Mucosa of rectum (tissue), 2 donors: ENCODE data around the gene SPAM1.

Experiments used
- H3K27ac ChIP-seq, 2 donors: one replicate each; pipeline ENCODE4 v1.7.0; 2013; ENCODE audit warnings: inconsistent platforms in 2 of 2, low read depth in 2 of 2, low read length in 2 of 2
- H3K27me3 ChIP-seq, 2 donors: one replicate each; pipeline ENCODE4 v1.7.0; 2013; ENCODE audit warnings: low read length in 2 of 2; ENCODE audit not compliant: control insufficient read depth in 2 of 2, insufficient read depth in 2 of 2
- H3K36me3 ChIP-seq, 2 donors: one replicate each; pipeline ENCODE4 v1.7.0; 2013; ENCODE audit warnings: low read length in 2 of 2; ENCODE audit not compliant: control insufficient read depth in 2 of 2, insufficient read depth in 2 of 2
- H3K4me1 ChIP-seq, 2 donors: one replicate each; pipeline ENCODE4 v1.7.0; 2013; ENCODE audit warnings: low read length in 2 of 2, mild to moderate bottlenecking in 1 of 2; ENCODE audit not compliant: control insufficient read depth in 2 of 2, insufficient read depth in 2 of 2
- H3K4me3 ChIP-seq, 2 donors: one replicate each; pipeline ENCODE4 v1.7.0; 2013; ENCODE audit warnings: low read length in 2 of 2
- H3K9ac ChIP-seq, 2 donors: one replicate each; pipeline ENCODE4 v1.7.0; 2013; ENCODE audit warnings: low read length in 2 of 2, low read depth in 1 of 2, mild to moderate bottlenecking in 1 of 2
- H3K9me3 ChIP-seq, 2 donors: one replicate each; pipeline ENCODE4 v1.7.0; 2013; ENCODE audit warnings: low read length in 2 of 2; ENCODE audit not compliant: control insufficient read depth in 2 of 2
- donor health status: healthy.
- donor health status: Normal muscosa, but diverticular disease.

SPAM1 gene

GRCh38 chr7:123945938-123946337 lies 20.9 kb downstream of the SPAM1 start:
- Histone ChIP-seq H3K4me1 (no peaks in the 10 kb centered on the region), H3K9me3 (no peaks in the 10 kb centered on the region), H3K27me3 (no peaks in the 10 kb centered on the region), H3K9ac (no peak overlapping the region), H3K36me3 (no peaks in the 10 kb centered on the region), H3K4me3 (no peak overlapping the region), H3K27ac (no peak overlapping the region)

DNA sequence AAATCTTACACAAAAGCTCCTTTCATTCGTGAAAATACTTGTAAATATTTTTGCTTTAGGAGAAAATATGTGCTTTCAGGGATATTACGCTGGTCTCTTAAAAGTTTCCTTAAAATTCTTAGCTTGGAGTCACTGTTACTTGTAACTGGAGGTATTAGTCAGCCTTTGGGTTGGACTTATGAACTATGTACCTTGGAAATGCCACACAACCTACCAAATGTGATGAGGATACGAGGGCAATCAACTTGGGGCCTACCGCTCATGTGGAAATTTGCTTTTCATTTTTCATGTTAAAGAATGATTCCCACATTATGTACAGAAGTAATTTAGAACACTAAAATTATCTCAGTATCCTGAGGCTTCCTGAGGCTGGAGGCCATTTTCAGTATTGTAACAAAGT lies 23.1 kb downstream of the SPAM1 start:
- Histone ChIP-seq H3K4me1 (no peaks in the 10 kb centered on the region), H3K27ac (no peak overlapping the region), H3K9me3 (no peaks in the 10 kb centered on the region), H3K27me3 (no peaks in the 10 kb centered on the region), H3K4me3 (no peak overlapping the region), H3K9ac (no peak overlapping the region), H3K36me3 (no peaks in the 10 kb centered on the region)

DNA sequence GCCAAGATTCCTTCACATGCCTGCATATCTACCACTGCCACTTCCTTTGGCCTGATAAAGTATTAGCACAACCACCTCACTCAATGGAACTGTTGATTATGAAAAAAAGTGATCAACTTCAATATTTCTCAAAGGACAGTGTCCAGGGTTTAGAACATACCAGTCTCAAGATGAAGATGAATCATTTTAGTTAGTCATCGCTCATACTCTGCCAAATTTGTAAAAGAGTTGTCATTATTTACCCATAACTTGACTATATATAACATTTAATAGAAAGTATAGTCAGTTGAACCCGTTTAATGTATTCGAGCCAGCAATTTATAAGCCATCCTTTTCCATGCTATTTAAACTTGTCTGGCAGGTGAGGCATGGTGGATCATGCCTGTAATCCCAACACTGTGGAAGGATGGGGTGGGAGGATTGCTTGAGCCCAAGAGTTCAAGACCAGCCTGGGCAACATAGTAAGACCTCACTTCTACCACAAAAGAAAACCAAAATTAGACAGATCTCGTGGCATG lies 33.2 kb downstream of the SPAM1 start:
- Histone ChIP-seq H3K27ac (no peak overlapping the region), H3K36me3 (no peaks in the 10 kb centered on the region), H3K4me1 (no peaks in the 10 kb centered on the region), H3K27me3 (no peaks in the 10 kb centered on the region), H3K9ac (no peak overlapping the region), H3K9me3 (no peaks in the 10 kb centered on the region), H3K4me3 (no peak overlapping the region)

DNA sequence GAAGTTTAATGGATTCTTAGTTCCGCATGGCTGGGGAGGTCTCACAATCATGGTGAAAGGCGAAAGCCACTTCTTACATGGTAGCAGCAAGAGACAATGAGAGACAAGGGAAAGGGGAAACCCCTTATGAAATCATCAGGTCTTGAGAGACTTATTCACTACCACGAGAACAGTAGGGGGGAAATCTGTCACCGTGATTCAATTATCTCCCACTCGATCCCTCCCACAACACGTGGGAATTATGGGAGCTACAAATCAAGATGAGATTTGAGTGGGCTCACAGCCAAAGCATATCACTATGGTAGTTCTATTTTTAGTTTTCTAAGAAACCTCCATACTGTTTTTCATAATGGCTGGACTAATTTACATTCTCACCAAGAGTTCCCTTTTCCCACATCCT lies 36.7 kb downstream of the SPAM1 start:
- H3K27ac ChIP-seq = no peak overlapping the region
- no peaks in the 10 kb centered on the region for H3K36me3 ChIP-seq
- no peak overlapping the region for H3K9ac ChIP-seq
- H3K27me3 ChIP-seq = no peaks in the 10 kb centered on the region
- H3K4me1 ChIP-seq = no peaks in the 10 kb centered on the region
- H3K9me3 ChIP-seq = no peaks in the 10 kb centered on the region
- H3K4me3 ChIP-seq = no peak overlapping the region

DNA sequence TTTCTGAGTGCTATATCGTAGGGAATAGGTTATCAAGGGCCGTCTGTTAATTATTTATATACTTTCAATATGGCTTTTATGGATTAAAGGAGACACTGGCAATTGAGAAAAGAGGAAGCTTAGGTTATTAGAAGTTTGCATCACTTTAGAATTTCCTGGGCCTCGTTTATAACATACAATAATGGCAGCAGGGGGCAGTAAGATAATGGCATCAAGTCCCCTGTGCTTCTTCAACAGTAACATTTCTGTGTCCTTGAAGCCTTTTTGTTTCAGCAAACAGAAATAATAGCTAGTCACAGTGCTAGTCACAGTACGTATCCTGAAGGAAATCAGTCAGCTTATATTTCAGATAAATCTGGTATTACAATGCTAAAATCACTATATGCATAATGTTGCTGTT lies 41.9 kb downstream of the SPAM1 start:
- H3K36me3 ChIP-seq = no peaks in the 10 kb centered on the region
- no peaks in the 10 kb centered on the region for H3K9me3 ChIP-seq
- no peaks in the 10 kb centered on the region for H3K4me1 ChIP-seq
- H3K27me3 ChIP-seq = no peaks in the 10 kb centered on the region
- no peak overlapping the region for H3K9ac ChIP-seq
- no peak overlapping the region for H3K4me3 ChIP-seq
- H3K27ac ChIP-seq = no peak overlapping the region

DNA sequence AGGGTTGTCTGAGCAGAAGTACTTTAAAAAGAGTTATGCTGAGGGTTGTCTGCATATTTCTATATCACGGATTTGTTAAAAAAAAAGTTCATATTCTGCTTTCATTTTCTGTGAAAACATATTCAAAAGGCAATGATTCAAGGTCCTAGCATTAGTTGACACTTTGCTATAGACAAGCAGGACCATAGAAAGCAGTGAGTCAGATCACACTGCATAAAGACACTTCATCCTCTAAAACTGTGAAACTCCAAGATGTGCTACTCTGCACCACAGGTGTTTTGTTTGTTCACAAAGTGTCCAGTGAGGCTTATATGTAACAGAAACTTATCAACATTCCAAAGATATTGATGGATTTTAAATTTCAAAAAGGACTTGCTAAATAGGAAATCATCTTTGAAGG lies 47.0 kb downstream of the SPAM1 start:
- Histone ChIP-seq H3K36me3 (no peaks in the 10 kb centered on the region), H3K4me1 (no peaks in the 10 kb centered on the region), H3K9ac (no peak overlapping the region), H3K27me3 (no peaks in the 10 kb centered on the region), H3K27ac (no peak overlapping the region), H3K4me3 (no peak overlapping the region), H3K9me3 (no peaks in the 10 kb centered on the region)

GRCh38 chr7:123972831-123973230 lies 47.8 kb downstream of the SPAM1 start:
- no peaks in the 10 kb centered on the region for H3K9me3 ChIP-seq
- H3K9ac ChIP-seq = no peak overlapping the region
- H3K27ac ChIP-seq = no peak overlapping the region
- H3K4me3 ChIP-seq = no peak overlapping the region
- H3K27me3 ChIP-seq = no peaks in the 10 kb centered on the region
- no peaks in the 10 kb centered on the region for H3K4me1 ChIP-seq
- H3K36me3 ChIP-seq = no peaks in the 10 kb centered on the region

DNA sequence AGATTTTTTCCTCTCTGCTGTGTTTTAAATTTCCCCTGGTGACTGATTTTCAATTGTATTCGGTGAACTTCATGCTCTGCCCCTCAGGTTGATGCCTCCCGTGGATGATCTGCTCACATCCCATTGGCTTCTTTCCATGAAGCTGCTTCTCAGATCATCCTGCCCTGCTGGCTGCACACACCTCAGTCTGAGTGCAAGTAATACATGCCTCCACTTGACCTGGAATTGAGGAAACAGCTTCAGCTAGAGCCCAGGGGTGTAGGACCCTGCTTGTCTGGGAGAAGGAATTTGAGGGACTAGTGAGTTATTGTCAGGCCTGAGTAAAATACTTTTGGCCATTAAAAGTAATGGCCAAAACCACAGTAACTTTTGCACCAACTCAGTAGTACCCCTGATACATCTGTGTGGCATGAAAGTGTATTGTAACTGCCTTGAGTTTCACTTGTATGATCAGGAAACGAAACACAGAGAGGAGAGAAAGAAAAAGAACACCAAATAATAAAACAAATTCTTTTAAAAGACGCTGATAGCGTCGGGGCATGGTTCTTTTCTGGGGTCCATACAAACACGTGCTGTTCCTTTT lies 49.4 kb downstream of the SPAM1 start:
- Histone ChIP-seq H3K27ac (no peak overlapping the region), H3K27me3 (no peaks in the 10 kb centered on the region), H3K4me1 (no peaks in the 10 kb centered on the region), H3K4me3 (no peak overlapping the region), H3K36me3 (no peaks in the 10 kb centered on the region), H3K9me3 (no peaks in the 10 kb centered on the region), H3K9ac (no peak overlapping the region)

GRCh38 chr7:123975084-123975483 lies 50.0 kb downstream of the SPAM1 start:
- H3K27me3 ChIP-seq = no peaks in the 10 kb centered on the region
- no peaks in the 10 kb centered on the region for H3K36me3 ChIP-seq
- no peak overlapping the region for H3K27ac ChIP-seq
- no peak overlapping the region for H3K9ac ChIP-seq
- H3K9me3 ChIP-seq = no peaks in the 10 kb centered on the region
- no peak overlapping the region for H3K4me3 ChIP-seq
- H3K4me1 ChIP-seq = no peaks in the 10 kb centered on the region

DNA sequence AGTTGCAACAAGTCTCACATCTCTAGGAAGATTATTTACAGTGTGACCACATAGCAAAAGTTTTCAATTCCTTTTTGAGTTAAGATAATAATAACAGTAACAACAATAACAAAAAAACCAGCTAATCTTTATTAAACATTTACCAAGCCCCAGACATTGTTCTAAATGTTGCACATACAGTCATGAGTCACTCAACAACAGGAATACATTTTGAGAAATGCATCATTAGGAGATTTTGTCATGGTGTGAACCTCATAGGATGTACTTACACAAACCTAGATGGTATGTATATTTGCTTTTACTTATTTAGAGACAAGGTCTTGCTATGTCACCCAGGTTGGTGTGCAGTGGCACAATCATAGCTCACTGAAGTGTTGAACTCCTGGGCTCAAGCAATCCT lies 52.0 kb downstream of the SPAM1 start:
- Histone ChIP-seq H3K4me3 (no peak overlapping the region), H3K4me1 (no peaks in the 10 kb centered on the region), H3K9me3 (no peaks in the 10 kb centered on the region), H3K27ac (no peak overlapping the region), H3K36me3 (no peaks in the 10 kb centered on the region), H3K27me3 (no peaks in the 10 kb centered on the region), H3K9ac (no peak overlapping the region)

- H3K27ac ChIP-seq = no peak overlapping the region
- H3K4me1 ChIP-seq = no peaks in the 10 kb centered on the region
- H3K4me3 ChIP-seq = no peak overlapping the region
- H3K9me3 ChIP-seq = no peaks in the 10 kb centered on the region
- H3K27me3 ChIP-seq = no peaks in the 10 kb centered on the region
- H3K36me3 ChIP-seq = no peaks in the 10 kb centered on the region
- H3K9ac ChIP-seq = no peak overlapping the region
These were observed 54.8 kb downstream of the SPAM1 start for GRCh38 chr7:123979876-123980275.
